ENCODE measurements around the gene OSGEP.

DNA sequence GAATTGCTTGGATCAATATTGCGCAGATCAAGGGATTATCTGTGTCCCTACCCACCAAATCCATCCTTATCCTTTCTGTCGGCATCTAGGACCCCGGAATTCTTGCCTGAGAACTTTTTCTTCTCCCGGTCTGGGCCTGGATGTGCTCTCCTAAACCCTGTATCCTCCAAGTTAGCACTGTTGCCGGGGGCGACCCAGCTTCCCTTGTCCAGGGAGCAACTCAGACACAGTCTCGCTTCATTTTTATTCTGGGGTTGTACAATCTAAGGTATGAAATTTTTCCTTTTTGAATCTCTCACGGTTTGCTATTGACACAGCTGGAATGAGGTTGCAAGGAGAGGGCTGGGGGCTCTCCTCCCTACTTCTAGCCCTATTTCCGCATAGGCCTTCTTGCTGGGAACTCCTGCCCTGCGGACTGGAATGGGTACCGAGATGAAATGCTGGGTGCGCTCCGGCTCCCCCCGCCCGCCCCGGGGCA, 14.2 kb upstream of the OSGEP start:
- TF ChIP-seq, protein P1, sequence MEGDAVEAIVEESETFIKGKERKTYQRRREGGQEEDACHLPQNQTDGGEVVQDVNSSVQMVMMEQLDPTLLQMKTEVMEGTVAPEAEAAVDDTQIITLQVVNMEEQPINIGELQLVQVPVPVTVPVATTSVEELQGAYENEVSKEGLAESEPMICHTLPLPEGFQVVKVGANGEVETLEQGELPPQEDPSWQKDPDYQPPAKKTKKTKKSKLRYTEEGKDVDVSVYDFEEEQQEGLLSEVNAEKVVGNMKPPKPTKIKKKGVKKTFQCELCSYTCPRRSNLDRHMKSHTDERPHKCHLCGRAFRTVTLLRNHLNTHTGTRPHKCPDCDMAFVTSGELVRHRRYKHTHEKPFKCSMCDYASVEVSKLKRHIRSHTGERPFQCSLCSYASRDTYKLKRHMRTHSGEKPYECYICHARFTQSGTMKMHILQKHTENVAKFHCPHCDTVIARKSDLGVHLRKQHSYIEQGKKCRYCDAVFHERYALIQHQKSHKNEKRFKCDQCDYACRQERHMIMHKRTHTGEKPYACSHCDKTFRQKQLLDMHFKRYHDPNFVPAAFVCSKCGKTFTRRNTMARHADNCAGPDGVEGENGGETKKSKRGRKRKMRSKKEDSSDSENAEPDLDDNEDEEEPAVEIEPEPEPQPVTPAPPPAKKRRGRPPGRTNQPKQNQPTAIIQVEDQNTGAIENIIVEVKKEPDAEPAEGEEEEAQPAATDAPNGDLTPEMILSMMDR (IDR thresholded peaks at IDR 0.05; ENCODE audit: insufficient read depth, low read length): no peak
- no peak for TF ChIP-seq POLR2AphosphoS5 (IDR thresholded peaks at IDR 0.05; ENCODE audit: low read depth)
- TF ChIP-seq, protein P2, sequence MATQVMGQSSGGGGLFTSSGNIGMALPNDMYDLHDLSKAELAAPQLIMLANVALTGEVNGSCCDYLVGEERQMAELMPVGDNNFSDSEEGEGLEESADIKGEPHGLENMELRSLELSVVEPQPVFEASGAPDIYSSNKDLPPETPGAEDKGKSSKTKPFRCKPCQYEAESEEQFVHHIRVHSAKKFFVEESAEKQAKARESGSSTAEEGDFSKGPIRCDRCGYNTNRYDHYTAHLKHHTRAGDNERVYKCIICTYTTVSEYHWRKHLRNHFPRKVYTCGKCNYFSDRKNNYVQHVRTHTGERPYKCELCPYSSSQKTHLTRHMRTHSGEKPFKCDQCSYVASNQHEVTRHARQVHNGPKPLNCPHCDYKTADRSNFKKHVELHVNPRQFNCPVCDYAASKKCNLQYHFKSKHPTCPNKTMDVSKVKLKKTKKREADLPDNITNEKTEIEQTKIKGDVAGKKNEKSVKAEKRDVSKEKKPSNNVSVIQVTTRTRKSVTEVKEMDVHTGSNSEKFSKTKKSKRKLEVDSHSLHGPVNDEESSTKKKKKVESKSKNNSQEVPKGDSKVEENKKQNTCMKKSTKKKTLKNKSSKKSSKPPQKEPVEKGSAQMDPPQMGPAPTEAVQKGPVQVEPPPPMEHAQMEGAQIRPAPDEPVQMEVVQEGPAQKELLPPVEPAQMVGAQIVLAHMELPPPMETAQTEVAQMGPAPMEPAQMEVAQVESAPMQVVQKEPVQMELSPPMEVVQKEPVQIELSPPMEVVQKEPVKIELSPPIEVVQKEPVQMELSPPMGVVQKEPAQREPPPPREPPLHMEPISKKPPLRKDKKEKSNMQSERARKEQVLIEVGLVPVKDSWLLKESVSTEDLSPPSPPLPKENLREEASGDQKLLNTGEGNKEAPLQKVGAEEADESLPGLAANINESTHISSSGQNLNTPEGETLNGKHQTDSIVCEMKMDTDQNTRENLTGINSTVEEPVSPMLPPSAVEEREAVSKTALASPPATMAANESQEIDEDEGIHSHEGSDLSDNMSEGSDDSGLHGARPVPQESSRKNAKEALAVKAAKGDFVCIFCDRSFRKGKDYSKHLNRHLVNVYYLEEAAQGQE (IDR thresholded peaks at IDR 0.05; ENCODE audit: insufficient replicate concordance, low read depth): no peak

All from HL-60 (cell line).